Right lobe of liver (tissue), 4 donors: ENCODE results near the gene ARSB.

Experiments used
- POLR2A ChIP-seq: fragments of 450-650 bp; IDR thresholded peaks from one replicate; pipeline ENCODE4 v1.6.1; 2017; ENCODE audit warnings: antibody characterized with exemption, mild to moderate bottlenecking
- TF ChIP-seq, protein P1 (sequence below), 4 donors: fragments of 200-600 bp in 3 of 4; fragments of 450-650 bp in 1 of 4; IDR thresholded peaks; one replicate each; pipeline versions ENCODE4 v1.5.1 to v1.8.0; 2016 to 2022; ENCODE audit warnings: antibody characterized with exemption in 4 of 4, mild to moderate bottlenecking in 2 of 4
- donor health status: DM: no; HTN: no; CAD: no.
- donor health status: DM: no; HTN: no; CAD: no.
- donor health status: DM: no; HTN: yes; CAD: no.

DNA sequence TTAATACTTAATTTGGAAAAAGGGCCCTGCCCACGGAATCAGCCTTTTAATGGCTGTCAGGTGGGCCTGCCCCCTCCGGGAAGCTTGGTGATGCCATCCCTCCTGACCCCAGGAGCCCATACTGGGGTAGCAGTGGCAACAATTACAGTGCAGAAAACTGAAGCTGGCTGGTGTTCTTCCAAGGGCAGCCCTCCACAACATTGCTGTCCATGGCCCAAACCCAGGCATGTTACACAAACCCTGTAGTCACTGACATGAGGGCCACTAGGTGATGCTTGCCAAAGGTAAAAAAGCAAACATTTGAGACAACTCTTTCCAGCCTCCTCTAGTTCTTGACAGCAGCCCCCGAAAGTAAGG lies 186.5 kb downstream of the ARSB start:
- TF ChIP-seq, protein P1, sequence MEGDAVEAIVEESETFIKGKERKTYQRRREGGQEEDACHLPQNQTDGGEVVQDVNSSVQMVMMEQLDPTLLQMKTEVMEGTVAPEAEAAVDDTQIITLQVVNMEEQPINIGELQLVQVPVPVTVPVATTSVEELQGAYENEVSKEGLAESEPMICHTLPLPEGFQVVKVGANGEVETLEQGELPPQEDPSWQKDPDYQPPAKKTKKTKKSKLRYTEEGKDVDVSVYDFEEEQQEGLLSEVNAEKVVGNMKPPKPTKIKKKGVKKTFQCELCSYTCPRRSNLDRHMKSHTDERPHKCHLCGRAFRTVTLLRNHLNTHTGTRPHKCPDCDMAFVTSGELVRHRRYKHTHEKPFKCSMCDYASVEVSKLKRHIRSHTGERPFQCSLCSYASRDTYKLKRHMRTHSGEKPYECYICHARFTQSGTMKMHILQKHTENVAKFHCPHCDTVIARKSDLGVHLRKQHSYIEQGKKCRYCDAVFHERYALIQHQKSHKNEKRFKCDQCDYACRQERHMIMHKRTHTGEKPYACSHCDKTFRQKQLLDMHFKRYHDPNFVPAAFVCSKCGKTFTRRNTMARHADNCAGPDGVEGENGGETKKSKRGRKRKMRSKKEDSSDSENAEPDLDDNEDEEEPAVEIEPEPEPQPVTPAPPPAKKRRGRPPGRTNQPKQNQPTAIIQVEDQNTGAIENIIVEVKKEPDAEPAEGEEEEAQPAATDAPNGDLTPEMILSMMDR (IDR thresholded peaks at IDR 0.05), result no peak
- no peak for TF ChIP-seq POLR2A
